ENCODE results near the gene ZNF785.
"Not testable (repeated sequence)": the region's sequence is repeated elsewhere in the genome, so short reads cannot be mapped to it uniquely, and the experiment has no call there.

Gene ZNF785

GRCh38 chr16:30536391-30537024 is 49.0 kb downstream of the ZNF785 start:
- not testable (repeated sequence) for DNase-seq

- peak; percentile 80 for DNase-seq
Observed at GRCh38 chr16:30535777-30536190, 49.7 kb downstream of the ZNF785 start.

DNA sequence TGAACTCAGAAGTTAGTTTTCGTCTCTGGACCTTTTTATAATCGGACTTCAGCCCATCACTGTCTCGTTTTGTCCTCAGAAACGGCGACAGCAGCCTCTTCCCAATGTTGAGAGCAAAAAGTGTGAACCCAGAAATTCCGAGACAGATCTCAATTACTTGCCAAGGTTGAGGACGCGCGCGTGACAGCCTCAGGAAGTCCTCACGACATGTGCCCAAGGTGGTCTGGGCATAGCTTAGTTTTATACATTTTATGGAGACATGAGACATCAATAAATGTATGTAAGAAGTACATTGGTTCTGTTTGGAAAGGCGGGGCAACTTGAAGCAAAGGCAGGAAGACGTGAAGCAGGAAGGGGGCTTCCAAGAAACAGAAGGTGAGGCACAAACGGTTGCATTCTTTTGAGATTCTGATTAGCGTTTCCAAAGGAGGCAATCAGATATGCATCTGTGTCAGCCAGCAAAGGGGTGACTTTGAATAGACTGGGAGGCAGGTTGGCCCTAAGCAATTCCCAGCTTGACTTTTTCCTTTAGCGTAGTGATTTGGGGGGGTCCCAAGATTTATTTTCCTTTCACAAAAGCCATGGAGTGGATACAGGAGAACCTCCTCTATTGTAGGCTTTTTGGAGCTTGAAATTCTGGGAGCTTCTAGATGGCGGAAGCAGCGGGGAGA is 50.3 kb downstream of the ZNF785 start:
- peak; percentile 51 for DNase-seq

GRCh38 chr16:30534368-30535105 is 51.0 kb downstream of the ZNF785 start, which contains the start of gene ZNF747:
Gene ZNF747, minus strand, starts transcription at chr16:30534858. Its CDS starts 179 bp downstream, at chr16:30534679.
- peak; percentile 95 for DNase-seq

DNA sequence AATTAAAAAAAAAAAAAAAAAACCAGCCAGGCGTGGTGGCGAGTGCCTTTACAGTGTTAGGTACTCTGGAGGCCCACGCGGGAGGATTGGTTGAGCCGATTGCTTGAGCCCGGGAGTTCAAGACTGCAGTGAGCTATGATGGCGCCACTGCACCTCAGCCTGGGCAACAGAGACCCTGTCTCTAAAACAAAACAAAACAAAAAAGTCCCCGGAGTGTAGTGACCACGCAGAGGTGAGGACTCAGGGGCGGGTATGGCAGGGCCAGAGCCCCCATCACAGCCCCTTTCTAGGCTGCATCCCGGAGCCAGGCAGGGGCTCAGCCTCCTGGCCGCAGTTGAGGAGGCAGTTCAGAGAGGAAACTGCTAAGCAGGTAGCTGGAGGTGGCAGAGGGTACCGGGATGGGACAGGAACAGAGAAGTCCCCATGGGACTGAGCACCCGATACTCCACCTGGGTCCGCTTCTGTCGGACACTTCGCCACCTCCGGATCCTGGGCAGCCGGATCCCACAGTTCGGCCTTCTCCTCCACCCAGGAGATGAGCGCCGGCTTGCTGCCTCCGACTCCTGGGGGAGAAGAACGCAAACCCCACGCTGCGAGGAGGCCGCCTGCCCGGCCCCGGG is 51.6 kb downstream of the ZNF785 start:
- DNase-seq, result peak; percentile 49

- DNase-seq, result no peak
Observed at GRCh38 chr16:30533146-30533522, 52.4 kb downstream of the ZNF785 start.

GRCh38 chr16:30532285-30533145 is 53.0 kb downstream of the ZNF785 start:
- DNase-seq, result no peak

Measured in activated CD4-positive, alpha-beta T cell treated with anti-CD3 and anti-CD28 coated beads, Interleukin-10, Interleukin-2, amounts not matched to agents 100 ng/mL and 50 ng/mL, durations not matched to agents 16 hours and 8 hours (primary cell).